GM23338 (cell line): ENCODE results near the gene ZBBX. TPM values are rescaled to one million over a fixed set of nuclear protein-coding genes. Genes with fewer than 3 reads are reported as not detected.

Source experiments
- ATAC-seq: fragments of 200-7000 bp; cut with Tn5 transposase; 3 replicates; pipeline ENCODE4 v1.9.1; 2020
- DNase-seq: peaks from one replicate; pipeline ENCODE4 v3.0.0-alpha.2; 2015; ENCODE audit warnings: low spot score
- H2AFZ ChIP-seq: fragments of 200-600 bp; sonication (generic); 2 replicates; pipeline ENCODE4 v1.8.0; 2016; ENCODE audit warnings: antibody characterized with exemption, mild to moderate bottlenecking, moderate library complexity
- H3F3A ChIP-seq: fragments of 200-600 bp; sonication (generic); replicated peaks from 2 replicates; pipeline ENCODE4 v1.8.0; 2017; ENCODE audit warnings: antibody characterized with exemption, mixed run types, low read depth
- H3K27ac ChIP-seq: fragments of 200-600 bp; sonication (generic); 2 replicates; pipeline ENCODE4 v1.6.1; 2016; ENCODE audit warnings: low read depth
- H3K27me3 ChIP-seq: fragments of 200-600 bp; sonication (generic); 2 replicates; pipeline ENCODE4 v1.8.0; 2016; ENCODE audit warnings: mild to moderate bottlenecking, mixed run types, moderate library complexity; ENCODE audit not compliant: insufficient read depth
- H3K36me3 ChIP-seq: fragments of 200-600 bp; sonication (generic); 2 replicates; pipeline ENCODE4 v1.8.0; 2016; ENCODE audit warnings: mild to moderate bottlenecking; ENCODE audit not compliant: insufficient read depth
- H3K4me1 ChIP-seq: fragments of 200-600 bp; sonication (generic); 2 replicates; pipeline ENCODE4 v1.8.0; 2016; ENCODE audit warnings: mild to moderate bottlenecking, moderate library complexity; ENCODE audit not compliant: insufficient read depth
- H3K4me2 ChIP-seq: fragments of 200-600 bp; sonication (generic); 2 replicates; pipeline ENCODE4 v1.7.1; 2017; ENCODE audit warnings: mixed run types
- H3K4me3 ChIP-seq: fragments of 200-600 bp; sonication (generic); 2 replicates; pipeline ENCODE4 v1.6.1; 2016; ENCODE audit warnings: mixed run types
- H3K79me2 ChIP-seq: fragments of 200-600 bp; sonication (generic); replicated peaks from 2 replicates; pipeline ENCODE4 v1.8.0; 2017; ENCODE audit warnings: mild to moderate bottlenecking; ENCODE audit not compliant: insufficient read depth
- H3K9me2 ChIP-seq: fragments of 200-600 bp; sonication (generic); 2 replicates; pipeline ENCODE4 v1.8.0; 2017; ENCODE audit not compliant: insufficient read depth
- H4K20me1 ChIP-seq: fragments of 200-600 bp; sonication (generic); replicated peaks from 2 replicates; pipeline ENCODE4 v1.8.0; 2017; ENCODE audit warnings: mild to moderate bottlenecking; ENCODE audit not compliant: insufficient read depth
- H3K27ac Mint-ChIP-seq: 2 replicates; pipeline ENCODE4 v1.8.0; 2020; ENCODE audit warnings: inconsistent platforms, mild to moderate bottlenecking, moderate library complexity, mixed read lengths
- H3K27me3 Mint-ChIP-seq: 3 replicates; pipeline ENCODE4 v1.8.0; 2022; ENCODE audit warnings: low read depth, mild to moderate bottlenecking, moderate library complexity, mixed read lengths, inconsistent platforms; ENCODE audit not compliant: insufficient read depth, poor library complexity
- H3K36me3 Mint-ChIP-seq: 3 replicates; pipeline ENCODE4 v1.8.0; 2021; ENCODE audit warnings: low read depth, mild to moderate bottlenecking, inconsistent platforms, moderate library complexity, mixed read lengths
- H3K4me1 Mint-ChIP-seq: 3 replicates; pipeline ENCODE4 v1.8.0; 2020; ENCODE audit warnings: mild to moderate bottlenecking, inconsistent platforms, mixed read lengths
- H3K4me3 Mint-ChIP-seq: 3 replicates; pipeline ENCODE4 v1.8.0; 2021; ENCODE audit warnings: moderate library complexity, mild to moderate bottlenecking, inconsistent platforms, mixed read lengths
- H3K9me3 Mint-ChIP-seq: 3 replicates; pipeline ENCODE4 v1.8.0; 2020; ENCODE audit warnings: moderate library complexity, mild to moderate bottlenecking, inconsistent platforms, mixed read lengths
- CREB1 ChIP-seq: fragments of 250-450 bp; sonication (Bioruptor Pico); IDR thresholded peaks from 2 replicates; pipeline ENCODE4 v1.5.0; 2020; ENCODE audit warnings: low read depth, mild to moderate bottlenecking, moderate library complexity
- EZH2phosphoT487 ChIP-seq: fragments of 200-600 bp; sonication (generic); IDR thresholded peaks from one replicate; pipeline ENCODE4 v1.8.1; 2018; ENCODE audit warnings: antibody characterized with exemption; ENCODE audit not compliant: unreplicated experiment
- NANOG ChIP-seq: IDR thresholded peaks from 2 replicates; pipeline ENCODE4 v1.6.1; 2016; ENCODE audit warnings: antibody characterized with exemption, borderline replicate concordance
- POLR2AphosphoS5 ChIP-seq: IDR thresholded peaks from 2 replicates; pipeline ENCODE4 v1.6.1; 2016; ENCODE audit warnings: antibody characterized with exemption, low read depth
- ZNF114 ChIP-seq: fragments of 250-450 bp; sonication (Bioruptor Pico); IDR thresholded peaks from 2 replicates; pipeline ENCODE4 v1.5.0; 2020; ENCODE audit warnings: mild to moderate bottlenecking, moderate library complexity
- ZNF331 ChIP-seq: fragments of 250-450 bp; sonication (Bioruptor Pico); IDR thresholded peaks from 2 replicates; pipeline ENCODE4 v1.5.0; 2020; ENCODE audit warnings: low read depth, mild to moderate bottlenecking, moderate library complexity
- polyA plus RNA-seq: library from polyadenylated mRNA; unstranded; fragments of >200 nt; fragmentation: Nextera tagmentation; extraction: Ambion mirVana; gene quantifications from 2 replicates; pipeline ENCODE4 v1.2.1, GENCODE V29; 2016
- total RNA-seq: library from RNA; depleted of rRNA; stranded (reverse); fragments of >200 nt; shearing (Covaris generic); gene quantifications from 2 replicates; pipeline ENCODE4 v1.2.3, GENCODE V29; 2014
- TF ChIP-seq, protein P1 (sequence below), 2 experiments: fragments of 200-600 bp in 1 of 2; sonication (generic) in 1 of 2; conservative IDR thresholded peaks; 2 replicates each; pipeline versions ENCODE4 v1.5.1 to v1.6.1; 2016 to 2017; ENCODE audit warnings: antibody characterized with exemption in 2 of 2, low read depth in 2 of 2, mild to moderate bottlenecking in 2 of 2, moderate library complexity in 1 of 2
- TF ChIP-seq, protein P2 (sequence below): IDR thresholded peaks from one replicate; pipeline ENCODE4 v1.6.1; 2018; ENCODE audit warnings: antibody characterized with exemption; ENCODE audit not compliant: unreplicated experiment
- TF ChIP-seq, protein P3 (sequence below): IDR thresholded peaks from 2 replicates; pipeline ENCODE4 v1.6.1; 2016; ENCODE audit warnings: antibody characterized with exemption

The ZBBX gene
- total and polyA plus RNA-seq, 2 experiments from 2014 or later, result 0.90 to 1.1 TPM

DNA sequence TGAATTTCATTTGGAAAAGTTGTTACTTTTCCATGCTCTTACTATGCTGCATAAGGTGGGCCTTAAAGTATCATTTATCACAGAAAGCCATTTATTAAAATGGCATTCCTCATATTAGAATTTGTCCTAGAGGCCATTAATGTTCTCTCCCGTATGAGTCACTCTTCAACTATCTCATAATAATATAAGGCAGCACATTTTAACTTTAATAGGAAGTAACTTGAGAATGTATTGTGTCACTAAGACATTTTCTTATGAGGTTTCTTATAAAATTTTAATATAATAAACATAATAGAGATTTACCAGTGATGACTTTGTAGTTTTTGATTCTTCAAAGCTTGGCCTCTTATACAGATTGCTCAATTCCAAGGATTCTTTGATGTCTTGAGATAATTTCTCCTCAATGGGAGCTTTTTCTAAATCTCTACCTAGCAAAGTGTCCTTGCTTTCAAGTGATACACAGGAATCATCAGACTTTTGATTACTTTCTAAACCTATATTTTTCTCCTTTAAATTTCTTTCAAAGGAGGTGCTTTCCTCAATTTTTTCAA lies 74.7 kb downstream of the ZBBX start:
- Histone ChIP-seq H3K27me3 (no peaks in the 10 kb centered on the region), H2AFZ (no peak overlapping the region), H3K4me1 (no peaks in the 10 kb centered on the region), H3K79me2 (no peaks in the 10 kb centered on the region), H3K4me2 (no peak overlapping the region), H3K36me3 (no peaks in the 10 kb centered on the region), H3K4me3 (no peak overlapping the region), H3K9me2 (no peaks in the 10 kb centered on the region), H3F3A (no peaks in the 10 kb centered on the region), H4K20me1 (no peaks in the 10 kb centered on the region), H3K27ac (no peak overlapping the region)
- H3K4me3 Mint-ChIP-seq, result no peak overlapping the region
- ATAC-seq (no peak), DNase-seq (no peak)
- H3K36me3 Mint-ChIP-seq, result no peaks in the 10 kb centered on the region
- no peaks in the 10 kb centered on the region for H3K27me3 Mint-ChIP-seq
- TF ChIP-seq ZNF331, result no peak
- no peak for TF ChIP-seq NANOG
- no peak for TF ChIP-seq ZNF114 (CRISPR knock-in tag)
- TF ChIP-seq POLR2AphosphoS5, result no peak
- TF ChIP-seq EZH2phosphoT487, result no peak
- TF ChIP-seq, protein P1, sequence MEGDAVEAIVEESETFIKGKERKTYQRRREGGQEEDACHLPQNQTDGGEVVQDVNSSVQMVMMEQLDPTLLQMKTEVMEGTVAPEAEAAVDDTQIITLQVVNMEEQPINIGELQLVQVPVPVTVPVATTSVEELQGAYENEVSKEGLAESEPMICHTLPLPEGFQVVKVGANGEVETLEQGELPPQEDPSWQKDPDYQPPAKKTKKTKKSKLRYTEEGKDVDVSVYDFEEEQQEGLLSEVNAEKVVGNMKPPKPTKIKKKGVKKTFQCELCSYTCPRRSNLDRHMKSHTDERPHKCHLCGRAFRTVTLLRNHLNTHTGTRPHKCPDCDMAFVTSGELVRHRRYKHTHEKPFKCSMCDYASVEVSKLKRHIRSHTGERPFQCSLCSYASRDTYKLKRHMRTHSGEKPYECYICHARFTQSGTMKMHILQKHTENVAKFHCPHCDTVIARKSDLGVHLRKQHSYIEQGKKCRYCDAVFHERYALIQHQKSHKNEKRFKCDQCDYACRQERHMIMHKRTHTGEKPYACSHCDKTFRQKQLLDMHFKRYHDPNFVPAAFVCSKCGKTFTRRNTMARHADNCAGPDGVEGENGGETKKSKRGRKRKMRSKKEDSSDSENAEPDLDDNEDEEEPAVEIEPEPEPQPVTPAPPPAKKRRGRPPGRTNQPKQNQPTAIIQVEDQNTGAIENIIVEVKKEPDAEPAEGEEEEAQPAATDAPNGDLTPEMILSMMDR (conservative IDR thresholded peaks at IDR 0.05; ENCODE audit: low read depth in 2 of 2), result no peak
- H3K27ac Mint-ChIP-seq, result no peak overlapping the region
- H3K9me3 Mint-ChIP-seq, result no peaks in the 10 kb centered on the region
- no peaks in the 10 kb centered on the region; the same call in 2 of the 3 replicates for H3K4me1 Mint-ChIP-seq

DNA sequence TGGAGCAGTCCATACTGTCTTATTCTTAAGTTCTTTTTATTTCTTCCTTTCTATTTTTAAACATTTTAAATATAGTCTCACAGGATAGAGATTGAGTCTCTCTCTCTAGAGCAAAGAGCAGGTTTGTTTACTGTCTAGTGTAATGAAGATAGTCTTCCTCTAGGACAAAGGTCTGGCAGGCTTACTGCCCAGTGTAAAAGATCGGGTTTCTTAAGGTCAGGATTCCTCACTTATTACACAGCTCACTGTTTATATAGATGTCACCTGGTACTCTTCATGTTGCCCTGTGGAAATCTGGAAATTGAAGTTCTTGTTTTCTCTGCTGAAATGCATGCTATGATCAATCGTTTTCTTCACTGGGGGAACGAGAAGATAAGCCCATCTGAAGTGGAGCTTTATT lies 76.0 kb downstream of the ZBBX start:
- no peak overlapping the region for H3K4me2 ChIP-seq
- DNase-seq (peak; percentile 18), ATAC-seq (peak; percentile 40; the same call in 2 of the 3 replicates)
- no peaks in the 10 kb centered on the region; the same call in 2 of the 3 replicates for H3K4me1 Mint-ChIP-seq
- no peak overlapping the region for H3K4me3 Mint-ChIP-seq
- H3F3A ChIP-seq, result no peaks in the 10 kb centered on the region
- no peaks in the 10 kb centered on the region for H4K20me1 ChIP-seq
- H3K36me3 Mint-ChIP-seq, result no peaks in the 10 kb centered on the region
- H2AFZ ChIP-seq, result no peak overlapping the region; the same call in 1 of the 2 replicates
- no peaks in the 10 kb centered on the region for H3K9me2 ChIP-seq
- no peaks in the 10 kb centered on the region for H3K27me3 ChIP-seq
- H3K36me3 ChIP-seq, result no peaks in the 10 kb centered on the region
- no peaks in the 10 kb centered on the region for H3K79me2 ChIP-seq
- H3K4me1 ChIP-seq, result no peaks in the 10 kb centered on the region
- H3K9me3 Mint-ChIP-seq, result no peaks in the 10 kb centered on the region
- H3K4me3 ChIP-seq, result no peak overlapping the region
- H3K27ac Mint-ChIP-seq, result no peak overlapping the region
- H3K27me3 Mint-ChIP-seq, result no peaks in the 10 kb centered on the region
- no peak overlapping the region for H3K27ac ChIP-seq
- TF ChIP-seq, protein P2, sequence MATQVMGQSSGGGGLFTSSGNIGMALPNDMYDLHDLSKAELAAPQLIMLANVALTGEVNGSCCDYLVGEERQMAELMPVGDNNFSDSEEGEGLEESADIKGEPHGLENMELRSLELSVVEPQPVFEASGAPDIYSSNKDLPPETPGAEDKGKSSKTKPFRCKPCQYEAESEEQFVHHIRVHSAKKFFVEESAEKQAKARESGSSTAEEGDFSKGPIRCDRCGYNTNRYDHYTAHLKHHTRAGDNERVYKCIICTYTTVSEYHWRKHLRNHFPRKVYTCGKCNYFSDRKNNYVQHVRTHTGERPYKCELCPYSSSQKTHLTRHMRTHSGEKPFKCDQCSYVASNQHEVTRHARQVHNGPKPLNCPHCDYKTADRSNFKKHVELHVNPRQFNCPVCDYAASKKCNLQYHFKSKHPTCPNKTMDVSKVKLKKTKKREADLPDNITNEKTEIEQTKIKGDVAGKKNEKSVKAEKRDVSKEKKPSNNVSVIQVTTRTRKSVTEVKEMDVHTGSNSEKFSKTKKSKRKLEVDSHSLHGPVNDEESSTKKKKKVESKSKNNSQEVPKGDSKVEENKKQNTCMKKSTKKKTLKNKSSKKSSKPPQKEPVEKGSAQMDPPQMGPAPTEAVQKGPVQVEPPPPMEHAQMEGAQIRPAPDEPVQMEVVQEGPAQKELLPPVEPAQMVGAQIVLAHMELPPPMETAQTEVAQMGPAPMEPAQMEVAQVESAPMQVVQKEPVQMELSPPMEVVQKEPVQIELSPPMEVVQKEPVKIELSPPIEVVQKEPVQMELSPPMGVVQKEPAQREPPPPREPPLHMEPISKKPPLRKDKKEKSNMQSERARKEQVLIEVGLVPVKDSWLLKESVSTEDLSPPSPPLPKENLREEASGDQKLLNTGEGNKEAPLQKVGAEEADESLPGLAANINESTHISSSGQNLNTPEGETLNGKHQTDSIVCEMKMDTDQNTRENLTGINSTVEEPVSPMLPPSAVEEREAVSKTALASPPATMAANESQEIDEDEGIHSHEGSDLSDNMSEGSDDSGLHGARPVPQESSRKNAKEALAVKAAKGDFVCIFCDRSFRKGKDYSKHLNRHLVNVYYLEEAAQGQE, result no peak
- no peak for TF ChIP-seq CREB1 (CRISPR knock-in tag)
- TF ChIP-seq, protein P3, sequence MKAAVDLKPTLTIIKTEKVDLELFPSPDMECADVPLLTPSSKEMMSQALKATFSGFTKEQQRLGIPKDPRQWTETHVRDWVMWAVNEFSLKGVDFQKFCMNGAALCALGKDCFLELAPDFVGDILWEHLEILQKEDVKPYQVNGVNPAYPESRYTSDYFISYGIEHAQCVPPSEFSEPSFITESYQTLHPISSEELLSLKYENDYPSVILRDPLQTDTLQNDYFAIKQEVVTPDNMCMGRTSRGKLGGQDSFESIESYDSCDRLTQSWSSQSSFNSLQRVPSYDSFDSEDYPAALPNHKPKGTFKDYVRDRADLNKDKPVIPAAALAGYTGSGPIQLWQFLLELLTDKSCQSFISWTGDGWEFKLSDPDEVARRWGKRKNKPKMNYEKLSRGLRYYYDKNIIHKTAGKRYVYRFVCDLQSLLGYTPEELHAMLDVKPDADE, result no peak
- TF ChIP-seq, protein P1 (conservative IDR thresholded peaks at IDR 0.05; ENCODE audit: low read depth in 2 of 2), result no peak
